G401.6 (cell line): ENCODE results near the gene OGFOD1.
"Not testable (repeated sequence)": the region's sequence is repeated elsewhere in the genome, so short reads cannot be mapped to it uniquely, and the experiment has no call there.

ENCODE experiments used
- FAIRE-seq: peaks from 2 replicates; lab custom pipeline; 2012; peaks lifted over from hg19 to GRCh38; lab: Jason Lieb, UNC

OGFOD1 gene

DNA sequence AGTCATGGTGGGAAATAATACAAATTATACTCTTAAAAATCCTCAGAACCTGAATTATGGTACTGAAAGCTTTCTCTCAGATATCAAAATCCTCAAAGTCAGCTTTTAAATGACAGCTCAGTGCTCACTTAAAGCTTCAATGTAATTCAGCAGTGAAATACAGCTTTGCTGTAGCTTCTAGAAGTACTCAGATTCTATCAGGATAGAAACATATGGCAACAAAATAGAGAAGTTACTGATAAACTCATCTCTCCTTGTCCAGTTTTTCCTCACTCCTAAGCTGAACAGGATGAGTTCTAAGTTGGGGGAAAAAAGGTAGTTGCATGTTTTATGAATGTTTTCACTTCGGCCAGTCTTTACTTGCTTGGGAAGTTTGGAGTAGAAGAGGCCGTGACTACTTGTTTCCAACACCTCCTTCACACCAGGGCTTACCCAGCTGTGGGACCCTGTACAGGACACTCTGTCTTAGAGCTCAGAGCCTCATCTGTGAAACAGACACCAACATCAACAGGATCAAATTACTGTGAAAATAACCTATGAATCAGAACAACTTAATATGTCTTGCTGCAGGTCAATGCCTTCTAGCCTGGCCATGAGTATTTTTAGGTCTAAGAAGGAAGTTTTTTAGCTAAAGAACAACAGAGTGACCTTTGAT, 30.2 kb downstream of the OGFOD1 start:
- FAIRE-seq: no peak

DNA sequence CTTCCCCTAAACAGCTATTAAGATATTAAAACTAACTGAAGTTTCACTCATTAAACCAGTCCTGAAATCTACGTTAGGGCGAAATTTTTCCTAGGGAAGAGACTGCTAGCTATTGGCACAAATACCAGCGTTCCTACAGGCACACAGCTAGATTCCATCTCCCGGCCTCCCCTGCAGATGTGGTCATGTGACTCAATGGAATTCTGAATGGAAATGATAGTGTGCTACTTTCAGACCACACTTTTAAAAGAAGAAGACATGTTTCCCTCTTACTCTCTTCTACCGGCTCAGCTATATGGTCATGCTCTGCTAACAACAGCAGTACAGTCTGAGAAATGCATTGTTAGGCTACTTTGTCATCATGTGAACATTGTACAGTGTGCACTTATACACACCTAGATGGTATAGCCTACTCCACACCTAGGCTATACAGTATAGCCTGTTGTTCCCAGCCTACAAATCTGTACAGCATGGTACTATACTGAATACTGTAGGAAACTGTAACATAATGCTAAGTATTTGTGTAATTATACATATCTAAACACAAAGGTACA, 31.4 kb downstream of the OGFOD1 start:
- FAIRE-seq: no peak

DNA sequence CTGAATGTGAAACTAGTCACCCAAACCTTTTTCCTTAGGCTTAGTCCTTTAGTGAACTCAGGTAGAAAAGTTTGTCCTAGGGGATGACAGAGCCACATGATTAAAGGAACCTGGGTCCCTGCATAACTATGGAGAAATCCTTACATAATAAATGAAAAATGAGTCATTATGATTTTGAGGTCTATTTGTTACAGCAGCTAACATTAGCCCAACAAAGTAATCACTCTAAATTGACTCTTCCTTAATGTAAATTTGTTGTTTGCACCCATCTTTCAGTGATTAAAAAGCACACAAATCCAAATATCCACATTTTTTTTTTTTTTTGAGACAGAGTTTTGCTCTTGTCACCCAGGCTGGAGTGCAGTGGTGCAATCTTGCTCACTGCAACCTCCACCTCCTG, 32.0 kb downstream of the OGFOD1 start:
- no peak for FAIRE-seq

DNA sequence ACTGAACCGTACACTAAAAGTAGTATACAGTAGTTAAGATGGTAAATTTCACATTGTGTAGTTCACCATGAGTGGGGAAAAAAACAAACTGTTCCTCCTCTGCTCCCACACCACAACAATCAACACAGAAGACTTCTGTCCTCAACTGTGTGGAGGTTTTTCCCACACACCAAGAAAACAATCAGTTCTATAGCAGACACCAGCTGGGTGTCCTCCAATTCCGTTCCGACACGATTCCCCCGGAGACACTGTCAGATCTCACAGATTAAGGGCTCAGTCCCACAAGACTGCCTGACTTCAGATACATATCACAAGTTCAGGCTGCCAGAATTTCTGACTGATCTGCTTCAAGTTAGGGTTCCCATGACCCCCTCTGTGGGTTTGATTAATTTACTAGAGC, 36.7 kb downstream of the OGFOD1 start:
- no peak for FAIRE-seq

DNA sequence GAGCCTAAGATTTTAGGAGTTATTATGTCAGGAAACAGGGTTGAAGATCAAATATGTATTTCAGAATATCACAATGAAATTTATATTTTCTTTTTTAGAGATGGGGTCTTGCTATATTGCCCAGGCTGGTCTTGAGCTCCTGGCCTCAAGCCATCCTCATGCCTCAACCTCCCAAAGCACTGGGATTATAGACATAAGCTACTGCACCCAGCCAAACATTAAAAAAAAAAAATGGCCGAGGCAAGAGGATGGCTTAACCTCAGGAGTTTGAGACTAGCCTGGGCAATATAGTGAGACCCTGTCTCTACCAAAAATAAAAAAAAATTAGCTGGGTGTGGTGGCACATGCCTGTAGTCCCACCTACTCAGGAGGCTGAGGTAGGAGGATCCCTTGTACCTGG, 37.5 kb downstream of the OGFOD1 start:
- FAIRE-seq: not testable (repeated sequence)

DNA sequence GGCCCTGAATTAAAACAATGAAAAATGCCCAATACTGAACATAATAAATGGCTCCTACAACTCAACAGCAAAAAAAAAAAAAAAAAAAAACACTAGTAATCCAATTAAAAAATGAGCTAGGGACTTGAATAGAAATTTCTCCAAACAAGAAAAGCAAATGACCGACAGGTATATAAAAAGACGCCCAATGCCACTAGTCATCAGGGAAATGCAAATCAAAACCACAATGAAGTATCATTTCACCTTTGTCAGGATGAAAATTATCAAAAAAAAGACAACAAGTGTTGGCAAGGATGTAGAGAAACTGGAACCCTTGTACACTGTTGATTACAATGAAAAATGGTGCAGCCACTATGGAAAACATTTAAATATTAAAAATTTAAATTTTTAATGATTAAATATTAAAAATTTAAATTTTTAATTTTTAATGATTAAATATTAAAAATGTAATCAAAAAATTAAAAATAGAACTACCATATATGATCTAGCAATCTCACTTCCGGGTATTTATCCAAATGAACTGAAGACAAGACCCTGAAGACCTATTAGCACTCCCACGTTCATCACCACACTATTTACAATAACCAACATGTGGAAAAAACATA, 40.4 kb downstream of the OGFOD1 start:
- peak; percentile 25 for FAIRE-seq

DNA sequence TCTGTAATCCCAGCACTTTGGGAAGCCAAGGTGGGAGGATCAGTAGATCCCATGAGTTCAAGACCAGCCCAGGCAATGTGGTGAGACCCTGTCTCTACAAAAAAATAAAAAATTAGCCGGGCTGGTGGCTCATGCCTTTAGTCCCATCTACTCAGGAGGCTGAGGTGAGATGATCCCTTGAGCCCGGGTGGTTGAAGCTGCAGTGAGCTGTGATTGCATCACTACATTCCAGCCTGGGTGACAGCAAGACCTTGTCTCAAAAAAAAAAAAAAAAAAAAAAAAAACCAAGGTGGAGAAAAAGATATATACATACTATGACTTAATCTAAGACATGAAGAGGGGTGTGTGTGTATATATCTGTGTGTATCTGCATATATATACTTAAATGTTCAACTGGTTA, 41.8 kb downstream of the OGFOD1 start:
- no peak for FAIRE-seq

DNA sequence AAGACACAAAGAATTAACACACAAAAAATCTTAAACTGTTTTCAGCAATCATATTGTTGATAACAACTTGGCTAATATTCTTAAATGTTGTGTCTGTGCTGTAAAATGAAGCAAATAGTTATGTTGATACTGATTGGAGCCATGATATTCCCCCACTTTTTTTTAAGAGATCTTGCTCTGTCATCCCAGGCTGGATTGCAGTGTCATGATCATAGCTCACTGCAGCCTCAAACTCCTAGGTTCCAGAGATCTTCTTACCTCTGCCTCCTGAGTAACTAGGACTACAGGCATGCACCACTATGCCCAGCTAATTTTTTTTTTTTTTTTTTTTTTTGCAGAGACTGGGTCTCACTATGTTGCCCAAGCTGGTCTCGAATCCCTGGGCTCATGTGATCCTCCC, 42.5 kb downstream of the OGFOD1 start:
- FAIRE-seq: no peak

DNA sequence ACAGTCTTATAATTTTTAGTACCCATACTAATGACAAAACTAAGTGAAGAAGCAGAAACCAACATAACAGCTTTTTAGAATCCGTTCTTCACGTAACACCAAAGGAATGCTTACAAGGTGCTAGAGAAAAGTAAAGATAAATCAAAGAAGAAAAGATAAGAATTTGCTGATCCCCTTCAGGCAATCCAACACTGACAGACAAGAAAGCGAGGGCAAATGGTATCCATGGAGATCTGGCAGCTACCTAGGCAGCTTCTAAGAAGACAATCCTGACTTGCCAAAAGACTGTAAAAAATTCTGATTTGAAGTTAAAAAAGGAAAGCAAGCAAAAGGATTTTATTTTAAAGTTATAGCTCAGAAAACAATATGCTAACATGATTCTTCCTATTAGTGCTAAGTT, 53.8 kb downstream of the OGFOD1 start:
- FAIRE-seq: no peak

DNA sequence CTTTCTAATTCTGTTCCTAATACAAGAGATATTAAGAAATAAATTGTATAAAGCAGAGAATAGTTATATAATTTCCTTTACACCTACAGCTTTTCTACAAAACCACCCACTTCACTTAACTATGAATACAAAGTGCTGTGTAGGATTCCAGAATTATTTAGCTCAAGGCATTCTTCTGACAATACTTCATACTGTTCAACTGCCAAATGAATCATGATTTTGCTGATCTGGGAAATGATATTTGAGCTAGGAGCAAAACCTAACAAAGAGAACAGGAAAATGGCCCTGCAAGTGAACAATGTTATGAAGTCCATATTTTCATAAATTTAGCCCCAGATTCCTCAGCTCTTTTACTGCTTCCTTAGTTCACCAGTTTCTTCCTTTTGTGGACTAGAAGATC, 55.6 kb downstream of the OGFOD1 start:
- no peak for FAIRE-seq

DNA sequence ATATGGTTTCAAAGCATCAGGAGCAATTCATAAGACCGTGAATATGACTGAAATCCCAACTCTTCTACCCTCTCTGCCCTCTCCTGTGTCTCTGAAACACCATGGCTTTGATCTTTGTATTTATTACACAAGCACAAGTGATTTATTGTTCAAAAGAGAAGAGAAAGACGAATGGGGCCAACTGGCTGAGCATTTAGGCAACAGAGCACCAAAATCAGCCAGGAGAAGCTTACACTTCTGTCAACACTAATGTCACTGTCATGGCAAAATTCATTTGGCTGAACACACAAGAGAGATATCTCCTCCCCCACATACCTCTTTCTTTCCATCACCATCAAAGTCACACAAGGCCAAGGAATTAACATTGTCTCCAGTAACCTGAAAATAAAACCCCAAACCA, 59.2 kb downstream of the OGFOD1 start:
- no peak for FAIRE-seq

DNA sequence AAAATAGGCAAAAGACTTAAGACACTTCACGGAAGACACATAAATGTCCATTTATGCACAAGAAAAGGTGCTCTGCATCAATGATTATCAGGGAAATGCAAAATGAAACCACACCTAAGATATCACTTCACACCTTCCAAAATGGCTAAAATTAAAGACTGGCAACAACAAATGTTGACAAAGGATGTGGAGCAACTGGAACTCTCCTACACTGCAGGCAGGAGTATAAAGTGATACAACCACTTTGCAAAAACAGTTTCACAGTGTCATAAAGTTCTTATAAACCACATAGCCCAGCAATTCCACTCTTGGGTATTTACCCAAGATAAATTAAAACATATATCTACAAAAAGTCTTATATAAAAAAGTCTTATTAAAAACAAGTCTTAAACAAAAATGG, 60.7 kb downstream of the OGFOD1 start:
- FAIRE-seq: no peak

DNA sequence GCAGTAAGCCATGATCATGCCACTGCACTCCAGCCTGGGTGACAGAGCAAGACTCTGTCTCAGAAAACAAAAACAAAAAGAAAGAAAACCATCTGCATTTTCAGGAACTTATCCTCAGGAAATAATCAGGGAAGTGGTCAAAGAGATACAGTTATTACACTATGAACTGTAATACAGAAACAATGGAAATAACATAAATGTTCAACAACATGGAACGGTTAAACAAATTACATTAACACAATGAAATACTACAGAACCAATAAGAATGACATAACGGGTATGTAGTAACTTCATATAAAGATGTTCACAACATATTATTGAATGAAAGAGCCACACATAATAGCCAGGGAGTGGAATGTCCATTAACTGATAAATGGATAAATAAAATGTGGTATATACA, 61.7 kb downstream of the OGFOD1 start:
- no peak for FAIRE-seq

DNA sequence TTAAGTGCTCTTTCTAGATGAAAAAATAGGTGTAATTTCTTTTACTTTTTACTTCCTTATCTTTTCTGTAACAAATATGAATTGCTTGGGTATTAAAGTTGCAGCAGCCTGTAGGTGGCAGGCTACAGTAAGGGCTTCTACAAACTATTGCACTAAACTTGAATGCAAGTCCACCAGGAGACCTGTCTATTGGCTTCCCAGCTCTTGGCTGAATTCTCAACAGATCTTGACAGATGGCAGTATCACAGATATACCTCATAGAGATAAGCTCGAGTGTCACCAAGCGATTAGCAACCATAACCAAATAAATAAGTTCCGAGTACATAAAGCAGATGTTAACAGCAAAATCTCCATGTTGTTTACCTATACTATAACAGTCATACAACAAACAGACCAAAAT, 62.6 kb downstream of the OGFOD1 start:
- FAIRE-seq: peak; percentile 76

DNA sequence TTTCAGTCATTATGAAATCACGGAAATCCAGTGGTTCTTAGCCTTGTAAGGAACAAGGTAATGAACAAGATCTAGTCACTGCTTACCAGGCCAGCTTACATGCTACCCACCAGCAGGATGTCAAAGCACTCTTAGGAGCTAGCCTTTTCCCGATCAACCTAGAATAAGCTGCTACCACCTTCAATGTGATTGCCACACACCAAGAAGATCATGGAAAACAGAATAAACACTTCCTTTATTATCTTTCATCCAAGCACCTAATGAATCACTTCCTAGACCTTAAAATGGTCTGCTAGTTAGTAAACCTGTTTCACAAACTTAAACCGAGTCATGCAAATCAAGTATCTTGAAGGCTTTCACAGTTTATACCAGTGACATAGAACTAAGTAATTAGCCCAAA, 63.5 kb downstream of the OGFOD1 start:
- no peak for FAIRE-seq

DNA sequence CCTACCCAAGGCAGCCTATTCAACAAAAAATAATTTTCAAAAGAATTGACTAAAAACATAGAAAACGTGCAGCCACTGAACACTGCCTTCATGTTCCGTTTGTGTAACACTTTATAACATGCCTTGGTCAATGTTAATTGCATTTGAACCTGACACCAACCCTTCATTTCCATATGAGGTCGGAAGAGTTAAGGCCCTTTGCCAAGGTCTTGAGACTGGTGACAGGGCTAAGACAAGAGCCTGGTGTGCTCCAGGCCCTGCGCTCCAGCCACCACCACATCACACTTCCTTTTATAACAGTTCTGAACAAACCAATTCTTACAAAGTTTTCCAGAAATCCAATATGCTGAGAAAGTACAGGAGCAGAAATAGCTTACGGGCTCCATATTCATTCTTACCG, 64.3 kb downstream of the OGFOD1 start:
- FAIRE-seq: no peak

DNA sequence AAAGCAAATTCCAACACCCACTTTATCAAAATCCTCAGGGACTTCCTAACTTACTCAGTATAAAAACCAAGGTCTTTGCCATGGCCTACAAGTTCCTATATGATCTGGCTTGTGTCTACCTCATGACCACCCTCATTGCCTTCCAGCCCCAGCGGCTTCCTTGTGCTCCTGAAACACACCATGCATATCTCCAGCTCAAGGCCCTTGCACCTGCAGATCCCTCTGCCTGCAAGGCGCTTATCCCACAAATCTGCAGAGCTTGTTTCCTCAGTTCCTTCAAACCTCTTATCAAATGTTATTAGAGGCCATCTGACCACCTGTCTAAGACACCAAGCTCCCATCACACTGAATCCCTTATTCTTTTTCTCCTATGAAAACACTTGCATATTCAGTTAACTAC, 65.9 kb downstream of the OGFOD1 start:
- FAIRE-seq: no peak

DNA sequence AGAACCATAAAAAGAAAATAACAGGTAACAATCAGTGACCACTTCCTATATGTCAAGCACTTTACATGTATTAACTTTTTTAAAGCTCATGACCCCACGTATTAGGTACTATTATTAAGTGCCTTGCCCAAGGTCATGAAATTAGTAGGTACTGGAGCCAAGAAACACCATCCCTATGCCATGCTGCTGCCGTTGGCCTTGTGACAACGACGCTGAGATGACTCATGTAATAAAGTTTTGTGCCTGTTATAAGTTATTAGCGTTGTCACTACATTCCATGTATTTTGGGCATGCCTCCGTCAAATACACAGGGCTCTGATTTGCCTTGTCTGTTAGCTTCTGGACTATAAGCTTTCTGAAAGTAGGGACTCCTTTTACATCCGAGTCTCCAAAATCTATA, 67.1 kb downstream of the OGFOD1 start:
- FAIRE-seq: no peak

DNA sequence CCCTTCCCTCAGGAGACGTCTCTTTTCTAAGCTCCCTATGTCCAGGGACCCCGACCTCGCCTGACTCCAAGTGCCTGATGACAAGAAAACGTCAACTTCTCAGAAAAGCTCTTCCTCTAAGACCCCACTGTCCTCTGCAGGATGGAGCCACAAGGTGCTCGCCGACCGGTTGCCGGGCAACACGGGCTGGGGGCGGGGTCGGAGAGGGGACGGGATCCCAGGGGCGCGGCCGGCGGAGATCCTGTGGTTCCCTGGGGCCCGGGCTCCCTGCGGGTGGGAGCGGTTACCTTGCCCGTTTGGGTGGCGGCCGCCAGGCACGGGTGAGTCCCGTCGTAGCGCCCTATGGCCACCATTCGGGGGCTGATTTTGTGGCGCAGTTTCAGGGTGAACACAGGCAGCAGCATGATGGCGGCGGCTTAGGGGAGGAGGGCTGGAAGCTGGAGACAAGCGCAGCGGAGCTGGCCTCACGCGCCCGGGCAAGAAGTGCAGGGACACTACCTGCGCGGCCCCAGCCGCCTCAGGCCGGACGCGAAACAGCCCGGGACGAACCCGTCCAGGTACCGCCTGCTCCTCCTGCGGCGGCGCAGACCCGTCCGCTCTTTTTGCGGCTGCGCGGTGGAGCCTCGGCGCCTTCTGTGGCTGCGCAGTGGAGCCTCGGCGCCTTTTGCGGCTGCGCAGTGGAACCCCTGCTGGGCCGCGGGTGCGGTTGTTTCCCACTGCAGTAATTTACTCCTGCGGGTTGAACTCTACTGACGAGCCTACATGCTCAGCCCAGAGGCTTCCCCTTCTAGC, 68.3 kb downstream of the OGFOD1 start, which contains the start of gene BBS2:
Gene BBS2, minus strand, starts transcription at position 566 of the 792 bp plus-strand sequence. Its CDS starts 162 bp downstream, at position 404.
- FAIRE-seq: peak; percentile 8

DNA sequence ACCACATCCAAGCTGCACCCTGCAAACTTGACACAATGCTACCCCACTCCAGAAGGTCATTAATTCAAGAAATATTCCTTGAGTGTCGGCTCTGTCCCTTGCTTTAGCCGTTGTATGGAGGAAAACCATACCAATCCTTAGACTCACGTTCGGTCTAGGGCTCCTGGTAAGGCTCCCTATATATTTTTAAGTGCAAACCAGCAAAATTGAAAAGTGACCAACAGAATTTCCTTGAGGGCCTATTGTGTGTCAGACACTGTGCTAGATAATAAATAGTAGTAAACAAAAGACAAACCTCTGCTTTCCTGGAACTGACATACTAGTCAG, 68.9 kb downstream of the OGFOD1 start:
- FAIRE-seq: no peak

DNA sequence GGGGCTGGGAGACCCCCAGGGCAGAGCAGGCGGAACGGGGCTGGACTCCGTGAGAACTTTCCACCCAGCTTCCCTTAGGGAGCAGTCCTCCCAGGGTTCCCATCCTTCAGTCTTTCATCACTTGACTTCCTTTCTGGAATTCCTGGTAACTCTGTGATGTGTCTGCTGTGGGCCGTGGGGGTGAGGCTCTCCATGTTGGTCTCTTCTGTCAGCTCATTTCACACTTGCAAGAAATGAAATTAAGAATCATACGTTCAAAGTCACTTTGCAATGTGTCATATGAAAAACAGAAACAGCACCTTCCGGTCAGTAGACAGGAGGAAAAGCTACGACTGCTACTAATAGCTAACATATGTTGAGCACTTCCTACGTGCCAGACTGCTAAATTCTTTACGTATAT, 73.9 kb downstream of the OGFOD1 start:
- FAIRE-seq: no peak
